GM18870 (cell line): Measurements from ENCODE around the gene HCK.

Experiments used
- ATAC-seq: cut with Tn5 transposase; IDR thresholded peaks from one replicate; pipeline ENCODE4 v1.9.1; 2021; ENCODE audit warnings: moderate library complexity; ENCODE audit not compliant: unreplicated experiment

Gene HCK

DNA sequence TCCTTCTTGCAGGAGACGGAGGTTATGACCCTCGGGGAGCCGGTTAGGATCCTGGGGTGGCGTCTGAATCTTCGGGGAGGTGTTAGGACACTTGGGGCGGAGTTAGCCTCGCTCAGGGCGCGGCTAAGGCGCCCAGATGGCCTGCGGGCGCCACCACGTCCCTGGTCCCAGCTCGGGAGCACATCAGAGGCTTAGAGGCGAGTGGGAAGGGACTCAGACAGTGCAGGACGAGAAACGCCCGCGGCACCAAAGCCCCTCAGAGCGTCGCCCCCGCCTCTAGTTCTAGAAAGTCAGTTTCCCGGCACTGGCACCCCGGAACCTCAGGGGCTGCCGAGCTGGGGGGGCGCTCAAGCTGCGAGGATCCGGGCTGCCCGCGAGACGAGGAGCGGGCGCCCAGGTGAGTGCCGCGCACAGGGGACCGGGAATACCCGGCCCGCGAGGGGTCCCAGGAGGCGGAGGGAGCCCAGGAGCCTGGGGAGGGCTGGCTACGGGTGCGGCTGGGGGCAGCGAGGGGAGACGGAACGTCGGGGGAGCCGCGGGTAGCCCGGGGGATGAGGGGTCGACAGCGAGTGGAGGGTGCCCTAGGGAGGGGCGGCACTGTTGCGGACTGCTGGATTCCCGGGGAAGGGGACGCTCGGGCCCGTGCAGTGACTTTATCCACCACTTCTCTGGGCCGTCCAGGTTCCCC, at the start of gene HCK:
HCK (plus strand) TSS at position 153 of the 688 bp plus-strand sequence.
- ATAC-seq = no peak

- no peak for ATAC-seq
These were observed 48.7 kb upstream of the HCK start for GRCh38 chr20:32003325-32003724.

- ATAC-seq = no peak
These were observed 47.1 kb upstream of the HCK start for GRCh38 chr20:32004963-32005362.

- ATAC-seq = no peak
These were observed 46.0 kb upstream of the HCK start for GRCh38 chr20:32006053-32006452.

GRCh38 chr20:32006841-32007786, 44.9 kb upstream of the HCK start:
- ATAC-seq = no peak

- no peak for ATAC-seq
These were observed 44.0 kb upstream of the HCK start for GRCh38 chr20:32007787-32008616.

GRCh38 chr20:32009564-32009963, 42.5 kb upstream of the HCK start:
- ATAC-seq = no peak

- ATAC-seq = no peak
These were observed 41.9 kb upstream of the HCK start, which contains the start of gene CCM2L for GRCh38 chr20:32010101-32010500. Gene CCM2L, plus strand, starts transcription at chr20:32010438. Its CDS starts 17 bp downstream, at chr20:32010455.

DNA sequence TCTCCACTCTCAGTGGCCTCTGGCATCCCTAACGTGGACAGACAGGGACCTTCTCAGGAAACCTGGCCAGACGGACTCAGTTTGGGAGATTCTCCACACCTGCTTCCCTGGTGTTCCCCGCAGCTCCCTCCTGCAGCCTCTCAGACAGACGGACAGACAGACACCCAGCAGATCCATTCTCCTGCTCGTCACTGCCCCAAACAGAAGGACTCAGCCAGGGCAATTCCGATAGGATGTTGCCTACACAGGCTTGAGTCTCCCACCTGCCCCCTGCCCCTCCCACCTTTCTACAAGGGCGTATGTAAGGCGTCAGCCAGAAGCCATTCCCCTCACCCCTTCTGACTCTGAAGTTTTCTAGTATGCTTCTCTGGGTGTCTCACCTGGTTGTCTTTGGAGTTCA, 41.4 kb upstream of the HCK start:
- ATAC-seq = no peak

- ATAC-seq = no peak
These were observed 39.8 kb upstream of the HCK start for GRCh38 chr20:32012159-32012688.

DNA sequence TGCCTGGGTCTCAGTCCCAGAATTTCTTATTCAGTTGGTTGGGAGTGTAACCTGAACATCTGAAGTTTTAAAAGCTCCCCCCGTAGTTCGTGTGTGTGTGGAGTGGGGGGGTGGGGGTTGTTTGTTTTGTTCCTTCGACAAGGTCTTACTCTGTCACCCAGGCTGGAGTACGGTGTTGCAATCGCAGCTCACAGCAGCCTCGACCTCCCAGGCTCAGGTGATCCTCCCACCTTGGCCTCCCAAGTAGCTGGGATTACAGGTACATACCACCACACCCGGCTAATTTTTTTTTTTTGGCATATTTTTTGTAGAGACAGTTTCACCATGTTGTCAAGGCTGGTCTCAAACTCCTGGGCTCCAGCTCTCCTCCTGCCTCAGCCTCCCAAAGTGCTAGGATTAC, 38.7 kb upstream of the HCK start:
- no peak for ATAC-seq

DNA sequence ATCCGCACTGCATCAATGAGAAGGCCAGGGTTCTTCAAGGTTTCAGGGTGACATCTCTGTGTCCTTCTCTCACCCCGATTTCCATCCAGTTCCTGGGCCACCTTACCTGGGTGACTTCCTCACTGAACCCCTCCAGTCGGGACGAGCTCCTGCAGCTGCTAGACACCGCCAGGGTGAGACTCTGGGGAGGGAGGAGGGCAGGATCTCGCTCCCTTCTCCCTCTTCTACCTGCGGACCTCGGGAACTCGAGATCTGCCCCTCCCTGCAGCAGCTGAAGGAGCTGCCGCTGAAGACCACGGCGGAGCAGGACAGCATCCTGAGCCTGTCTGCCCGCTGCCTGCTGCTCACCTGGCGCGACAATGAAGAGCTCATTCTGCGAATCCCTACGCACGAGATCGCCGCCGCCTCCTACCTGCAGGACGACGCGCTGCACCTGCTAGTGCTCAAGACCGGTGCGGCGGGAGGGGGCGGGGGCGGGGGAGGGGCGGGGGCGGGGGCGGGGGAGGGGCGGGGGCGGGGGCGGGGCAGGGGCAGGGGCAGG, 34.3 kb upstream of the HCK start:
- ATAC-seq = no peak

GRCh38 chr20:32018269-32019155, 33.5 kb upstream of the HCK start:
- no peak for ATAC-seq

GRCh38 chr20:32019156-32019510, 32.9 kb upstream of the HCK start:
- ATAC-seq = no peak

GRCh38 chr20:32019563-32020463, 32.2 kb upstream of the HCK start:
- ATAC-seq = no peak

DNA sequence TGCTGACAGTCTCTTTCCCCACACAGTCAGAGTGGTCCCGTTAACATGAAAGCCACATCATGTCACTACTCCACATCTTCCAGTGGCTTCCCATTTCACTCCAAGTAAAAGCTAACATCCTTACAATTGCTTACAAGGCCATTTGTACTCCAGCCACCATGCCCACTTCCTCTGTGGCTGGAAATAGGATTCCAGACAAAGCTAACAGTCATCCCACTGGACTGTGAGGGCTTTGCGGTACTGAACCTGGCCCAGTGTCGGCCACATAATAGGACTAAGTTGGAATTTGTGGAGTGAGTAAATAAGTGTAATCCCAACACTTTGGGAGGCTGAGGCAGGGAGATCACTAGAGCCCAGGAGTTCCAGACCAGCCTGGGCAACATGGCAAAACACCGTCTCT, 31.0 kb upstream of the HCK start:
- ATAC-seq = no peak

DNA sequence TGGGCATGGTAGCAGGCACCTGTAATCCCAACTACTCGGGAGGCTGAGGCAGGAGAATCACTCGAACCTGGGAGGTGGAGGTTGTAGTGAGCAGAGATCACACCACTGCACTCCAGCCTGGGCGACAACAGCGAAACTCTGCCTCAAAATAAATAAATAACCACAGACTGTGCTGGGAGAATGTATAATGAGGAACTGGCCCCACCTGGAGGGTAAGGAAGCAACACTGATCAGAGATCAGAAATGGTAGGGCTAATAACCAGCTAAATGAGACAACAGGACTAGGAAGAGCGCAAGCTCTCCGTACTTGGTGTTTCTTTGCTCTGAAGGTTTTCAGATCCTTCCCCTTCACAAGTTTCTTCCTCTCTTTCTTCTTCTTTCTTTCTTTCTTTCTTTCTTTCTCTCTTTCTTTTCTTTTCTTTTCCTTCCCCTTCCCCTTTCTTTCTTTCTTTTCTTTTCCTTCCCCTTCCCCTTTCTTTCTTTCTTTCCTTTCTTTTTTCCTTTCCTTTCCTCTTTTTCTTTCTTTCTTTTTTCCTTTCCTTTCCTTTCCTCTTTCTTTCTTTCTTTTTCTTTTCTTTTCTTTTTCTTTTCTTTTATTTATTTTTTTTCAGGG, 27.3 kb upstream of the HCK start:
- ATAC-seq = no peak

- ATAC-seq = no peak
These were observed 24.4 kb upstream of the HCK start for GRCh38 chr20:32027643-32028042.
